Osteocyte (in vitro differentiated cells): ENCODE measurements around the gene FBXO9. TPM values are rescaled to one million over a fixed set of nuclear protein-coding genes. Genes with fewer than 3 reads are reported as not detected.

Experiments
- DNase-seq: peaks from one replicate; pipeline ENCODE4 v3.0.0; 2021; ENCODE audit warnings: mixed read lengths; ENCODE audit not compliant: unreplicated experiment; ENCODE audit errors: extremely low spot score
- H3K27ac Mint-ChIP-seq: one replicate; pipeline ENCODE4 v1.8.0; 2021; ENCODE audit warnings: mild to moderate bottlenecking, mixed read lengths; ENCODE audit not compliant: unreplicated experiment
- H3K27me3 Mint-ChIP-seq: one replicate; pipeline ENCODE4 v1.8.0; 2021; ENCODE audit warnings: mixed read lengths; ENCODE audit not compliant: unreplicated experiment
- H3K36me3 Mint-ChIP-seq: one replicate; pipeline ENCODE4 v1.8.0; 2021; ENCODE audit warnings: mixed read lengths; ENCODE audit not compliant: unreplicated experiment
- H3K4me1 Mint-ChIP-seq: one replicate; pipeline ENCODE4 v1.8.0; 2021; ENCODE audit warnings: mixed read lengths; ENCODE audit not compliant: unreplicated experiment
- H3K4me3 Mint-ChIP-seq: one replicate; pipeline ENCODE4 v1.8.0; 2021; ENCODE audit warnings: mild to moderate bottlenecking, moderate library complexity, mixed read lengths; ENCODE audit not compliant: unreplicated experiment
- H3K9me3 Mint-ChIP-seq: one replicate; pipeline ENCODE4 v1.8.0; 2021; ENCODE audit warnings: mixed read lengths; ENCODE audit not compliant: unreplicated experiment
- CTCF ChIP-seq: fragments of 200-600 bp; sonication (generic); IDR thresholded peaks from 2 replicates; pipeline ENCODE4 v1.5.0; 2021; ENCODE audit warnings: antibody characterized with exemption, mild to moderate bottlenecking, moderate library complexity
- total RNA-seq: library from RNA; stranded (reverse); gene quantifications from 2 replicates; pipeline ENCODE4 v1.2.1, GENCODE V29; 2021

FBXO9 gene
- total RNA-seq, 1 donor from 2014 or later, result 74.8 TPM

DNA sequence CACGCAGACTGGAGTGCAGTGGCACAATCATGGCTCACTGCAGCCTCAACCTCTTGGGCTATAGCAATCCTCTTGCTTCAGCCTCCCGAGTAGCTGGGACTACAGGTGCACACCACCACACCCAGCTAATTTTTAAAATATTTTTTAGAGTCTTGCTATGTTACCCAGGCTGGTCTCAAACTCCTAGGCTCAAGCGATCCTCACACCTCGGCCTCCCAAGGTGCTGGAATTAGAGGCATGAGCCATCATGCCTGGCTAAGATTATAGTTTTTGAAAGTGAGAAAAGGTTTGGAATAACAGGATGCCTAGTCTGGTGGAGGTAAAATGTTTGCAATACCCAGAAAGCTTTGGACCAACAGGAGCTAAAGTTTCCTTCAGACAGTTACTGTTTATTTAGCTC is 60.1 kb downstream of the FBXO9 start:
- no peak for TF ChIP-seq CTCF
- Mint-ChIP-seq H3K27me3 (peaks cover 28% of the 10 kb centered on the region), H3K27ac (no peak overlapping the region), H3K4me3 (no peak overlapping the region), H3K9me3 (no peaks in the 10 kb centered on the region), H3K36me3 (no peaks in the 10 kb centered on the region), H3K4me1 (peaks cover 6% of the 10 kb centered on the region)
- no peak for DNase-seq

DNA sequence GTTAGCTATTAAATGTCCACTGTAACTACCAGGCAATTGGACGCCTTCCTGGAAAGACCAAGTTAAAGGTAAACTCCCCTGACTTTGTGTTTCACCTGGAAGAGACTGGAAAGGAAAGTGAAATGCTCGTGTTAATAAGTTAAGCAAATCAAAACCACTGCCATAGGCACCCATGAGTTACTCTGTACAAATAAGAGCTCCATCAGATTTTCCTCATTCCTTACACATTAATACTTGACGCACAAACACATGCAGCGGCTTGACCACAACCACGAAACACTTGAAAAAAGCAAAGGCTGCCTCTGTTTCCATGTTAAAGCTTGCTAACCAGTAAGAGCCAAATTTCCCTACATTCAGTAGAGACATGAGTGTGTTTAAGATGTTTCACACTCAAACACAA is 63.6 kb downstream of the FBXO9 start:
- H3K27ac Mint-ChIP-seq, result no peak overlapping the region
- DNase-seq, result no peak
- H3K4me3 Mint-ChIP-seq, result no peak overlapping the region
- no peak for TF ChIP-seq CTCF
- H3K36me3 Mint-ChIP-seq, result no peaks in the 10 kb centered on the region
- no peaks in the 10 kb centered on the region for H3K4me1 Mint-ChIP-seq
- H3K27me3 Mint-ChIP-seq, result peaks cover 38% of the 10 kb centered on the region
- H3K9me3 Mint-ChIP-seq, result no peaks in the 10 kb centered on the region

- TF ChIP-seq CTCF, result no peak
- H3K27ac Mint-ChIP-seq, result no peak overlapping the region
- no peaks in the 10 kb centered on the region for H3K9me3 Mint-ChIP-seq
- H3K27me3 Mint-ChIP-seq, result peaks cover 38% of the 10 kb centered on the region
- H3K4me1 Mint-ChIP-seq, result no peaks in the 10 kb centered on the region
- no peak for DNase-seq
- no peak overlapping the region for H3K4me3 Mint-ChIP-seq
- H3K36me3 Mint-ChIP-seq, result no peaks in the 10 kb centered on the region
Observed at GRCh38 chr6:53130569-53131290, 65.5 kb downstream of the FBXO9 start.

GRCh38 chr6:53133961-53134360 is 68.8 kb downstream of the FBXO9 start:
- H3K9me3 Mint-ChIP-seq, result no peaks in the 10 kb centered on the region
- H3K4me1 Mint-ChIP-seq, result no peaks in the 10 kb centered on the region

More at GRCh38 chr6:53133961-53134360, 68.8 kb downstream of the FBXO9 start:
- Mint-ChIP-seq H3K36me3 (no peaks in the 10 kb centered on the region), H3K27ac (no peak overlapping the region), H3K4me3 (no peak overlapping the region), H3K27me3 (peaks cover 17% of the 10 kb centered on the region)
- TF ChIP-seq CTCF, result no peak
- DNase-seq, result no peak
